ENCODE measurements around the gene CCNY.
"Not testable (repeated sequence)": the region's sequence is repeated elsewhere in the genome, so short reads cannot be mapped to it uniquely, and the experiment has no call there.

The CCNY gene

GRCh38 chr10:35520996-35521395 is 184.7 kb downstream of the CCNY start:
- H3K36me3 Mint-ChIP-seq: no peaks in the 10 kb centered on the region
- H3K4me3 Mint-ChIP-seq: no peak overlapping the region
- CTCF ChIA-PET: interaction anchor here (1.5 kb wide), 1 partner anchor 10 kb away, joined by 3 read pairs; no protein-coding TSS in a partner anchor
- H3K27ac Mint-ChIP-seq: no peak overlapping the region
- H3K27me3 Mint-ChIP-seq: no peaks in the 10 kb centered on the region
- H3K9me3 Mint-ChIP-seq: no peaks in the 10 kb centered on the region
- DNase-seq: no peak
- H3K4me1 Mint-ChIP-seq: peaks cover 4% of the 10 kb centered on the region

DNA sequence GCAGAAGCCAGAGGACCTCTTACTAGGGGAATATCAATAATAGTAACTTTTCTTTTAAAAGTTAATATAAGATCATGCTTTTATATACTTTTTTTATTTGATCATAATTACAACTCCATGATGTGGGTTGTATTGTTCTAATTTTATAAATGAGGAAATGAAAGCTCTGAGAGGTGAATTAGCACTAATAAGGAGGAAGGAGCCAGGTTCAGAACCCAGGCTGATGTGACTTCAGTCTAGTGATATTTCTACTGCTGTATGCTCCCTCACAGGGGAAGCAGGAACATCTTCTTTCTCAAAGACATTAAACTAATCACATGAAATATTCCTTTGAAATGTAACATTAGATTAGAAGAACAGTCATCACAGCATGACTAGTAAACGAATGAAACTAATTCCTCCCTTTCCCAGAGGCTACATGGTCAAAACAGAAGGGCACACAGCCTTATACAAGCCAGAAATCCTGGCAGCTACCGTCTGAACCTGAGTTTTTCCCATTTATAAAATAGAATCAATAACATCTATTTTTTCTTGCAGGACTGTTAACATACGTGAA is 187.4 kb downstream of the CCNY start:
- CTCF ChIA-PET: interaction anchor here (1.6 kb wide), 1 partner anchor 284 kb away, joined by 3 read pairs; no protein-coding TSS in a partner anchor
- no peak overlapping the region for H3K4me3 Mint-ChIP-seq
- no peaks in the 10 kb centered on the region for H3K27me3 Mint-ChIP-seq
- H3K9me3 Mint-ChIP-seq: no peaks in the 10 kb centered on the region
- no peak overlapping the region for H3K27ac Mint-ChIP-seq
- H3K4me1 Mint-ChIP-seq: no peaks in the 10 kb centered on the region
- no peaks in the 10 kb centered on the region for H3K36me3 Mint-ChIP-seq
- no peak for DNase-seq

DNA sequence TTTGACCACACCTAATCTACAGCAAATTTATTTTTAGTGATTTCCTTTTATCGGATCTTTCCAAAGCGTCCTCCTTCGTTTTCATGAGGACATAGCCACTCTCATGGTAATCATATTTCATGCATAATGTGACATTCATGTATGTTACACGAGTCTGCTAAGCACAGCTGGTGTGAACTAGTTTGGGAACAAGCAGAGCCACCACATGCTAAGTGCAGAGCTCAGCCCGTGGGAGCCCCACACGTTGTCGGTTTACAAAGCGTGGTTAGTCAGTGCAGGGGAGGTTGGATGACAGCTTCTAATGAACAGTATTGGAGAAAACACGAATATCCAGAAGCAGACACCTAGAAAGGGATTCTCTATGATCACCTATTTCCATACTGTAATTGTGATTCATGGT is 190.4 kb downstream of the CCNY start:
- Mint-ChIP-seq H3K4me1 (no peaks in the 10 kb centered on the region), H3K27me3 (no peaks in the 10 kb centered on the region), H3K36me3 (peaks cover 17% of the 10 kb centered on the region), H3K4me3 (no peak overlapping the region), H3K27ac (no peak overlapping the region), H3K9me3 (no peaks in the 10 kb centered on the region)
- DNase-seq: no peak
- CTCF ChIA-PET: interaction anchor here (2.3 kb wide), 1 partner anchor 36 kb away, joined by 6 read pairs; no protein-coding TSS in a partner anchor

GRCh38 chr10:35532141-35532540 is 195.8 kb downstream of the CCNY start:
- no peak for DNase-seq
- H3K27ac Mint-ChIP-seq: no peak overlapping the region
- peaks cover 66% of the 10 kb centered on the region for H3K36me3 Mint-ChIP-seq
- no peaks in the 10 kb centered on the region for H3K27me3 Mint-ChIP-seq
- H3K4me3 Mint-ChIP-seq: no peak overlapping the region
- peaks cover 19% of the 10 kb centered on the region for H3K9me3 Mint-ChIP-seq
- CTCF ChIA-PET: no interaction called here
- peaks cover 2% of the 10 kb centered on the region for H3K4me1 Mint-ChIP-seq

GRCh38 chr10:35533565-35533964 is 197.3 kb downstream of the CCNY start:
- Mint-ChIP-seq H3K36me3 (peaks cover 78% of the 10 kb centered on the region), H3K9me3 (peaks cover 24% of the 10 kb centered on the region), H3K27me3 (no peaks in the 10 kb centered on the region), H3K4me1 (peaks cover 2% of the 10 kb centered on the region), H3K4me3 (no peak overlapping the region), H3K27ac (no peak overlapping the region)
- CTCF ChIA-PET: no interaction called here
- DNase-seq: no peak

- no peaks in the 10 kb centered on the region for H3K27me3 Mint-ChIP-seq
- peaks cover 26% of the 10 kb centered on the region for H3K9me3 Mint-ChIP-seq
- CTCF ChIA-PET: no interaction called here
- H3K4me1 Mint-ChIP-seq: peaks cover 5% of the 10 kb centered on the region
- no peak overlapping the region for H3K27ac Mint-ChIP-seq
- no peak overlapping the region for H3K4me3 Mint-ChIP-seq
- peaks cover 83% of the 10 kb centered on the region for H3K36me3 Mint-ChIP-seq
- DNase-seq: no peak
These were observed 198.8 kb downstream of the CCNY start for GRCh38 chr10:35535136-35535535.

DNA sequence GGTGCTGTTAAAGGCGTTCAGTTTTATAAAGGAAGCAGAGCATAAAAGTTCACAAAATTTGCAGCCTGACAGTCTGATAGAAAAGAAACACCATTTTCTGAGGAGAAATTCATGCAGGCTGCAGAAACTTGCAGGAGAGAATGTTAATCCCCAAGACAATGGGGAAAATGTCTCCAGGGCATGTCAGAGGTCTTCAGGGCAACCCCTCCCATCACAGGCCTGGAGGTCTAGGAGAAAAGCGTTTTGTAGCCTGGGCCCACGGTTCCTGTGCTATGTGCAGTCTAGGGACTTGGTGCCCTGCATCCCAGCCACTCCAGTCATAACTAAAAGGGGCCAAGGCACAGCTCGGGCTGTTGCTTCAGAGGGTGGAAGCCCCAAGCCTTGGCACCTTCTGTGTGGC is 200.5 kb downstream of the CCNY start:
- CTCF ChIA-PET: no interaction called here
- Mint-ChIP-seq H3K4me3 (no peak overlapping the region), H3K36me3 (peaks cover 78% of the 10 kb centered on the region), H3K9me3 (peaks cover 26% of the 10 kb centered on the region), H3K27me3 (no peaks in the 10 kb centered on the region), H3K4me1 (peaks cover 19% of the 10 kb centered on the region), H3K27ac (no peak overlapping the region)
- DNase-seq: no peak

DNA sequence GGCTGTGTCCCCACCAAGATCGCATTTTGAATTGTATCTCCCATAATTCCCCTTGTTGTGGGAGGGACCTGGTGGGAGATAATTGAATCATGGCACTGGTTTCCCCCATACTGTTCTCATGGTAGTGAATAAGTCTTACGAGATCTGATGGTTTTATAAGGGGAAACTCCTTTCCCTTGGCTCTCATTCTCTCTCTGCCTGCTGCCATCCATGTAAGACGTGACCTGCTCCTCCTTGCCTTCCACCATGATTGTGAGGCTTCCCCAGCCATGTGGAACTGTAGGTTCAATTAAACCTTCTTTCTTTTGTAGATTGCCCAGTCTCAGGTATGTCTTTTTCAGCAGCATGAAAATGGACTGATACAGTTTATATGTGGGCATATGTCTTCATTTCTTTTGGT is 201.6 kb downstream of the CCNY start:
- H3K9me3 Mint-ChIP-seq: peaks cover 28% of the 10 kb centered on the region
- peaks cover 78% of the 10 kb centered on the region for H3K36me3 Mint-ChIP-seq

GRCh38 chr10:35540296-35541164 is 204.2 kb downstream of the CCNY start:
- peaks cover 61% of the 10 kb centered on the region for H3K36me3 Mint-ChIP-seq
- peaks cover 24% of the 10 kb centered on the region for H3K4me1 Mint-ChIP-seq
- CTCF ChIA-PET: interaction anchor here (0.7 kb wide), 1 partner anchor 22 kb away, joined by 3 read pairs; no protein-coding TSS in a partner anchor
- peak overlapping the region; percentile 67 for H3K27ac Mint-ChIP-seq
- H3K27me3 Mint-ChIP-seq: no peaks in the 10 kb centered on the region
- no peak for DNase-seq
- peaks cover 20% of the 10 kb centered on the region for H3K9me3 Mint-ChIP-seq
- no peak overlapping the region for H3K4me3 Mint-ChIP-seq

More for the DNA sequence above, 201.6 kb downstream of the CCNY start:
- H3K4me3 Mint-ChIP-seq, H3K27me3 Mint-ChIP-seq, DNase-seq, CTCF ChIA-PET, H3K27ac Mint-ChIP-seq: not testable (repeated sequence)
- peaks cover 26% of the 10 kb centered on the region for H3K4me1 Mint-ChIP-seq

- no peak overlapping the region for H3K27ac Mint-ChIP-seq
- peaks cover 50% of the 10 kb centered on the region for H3K36me3 Mint-ChIP-seq
- H3K4me3 Mint-ChIP-seq: no peak overlapping the region
- H3K4me1 Mint-ChIP-seq: peaks cover 24% of the 10 kb centered on the region
- no peaks in the 10 kb centered on the region for H3K27me3 Mint-ChIP-seq
- H3K9me3 Mint-ChIP-seq: peaks cover 10% of the 10 kb centered on the region
- CTCF ChIA-PET: interaction anchor here (0.7 kb wide), 1 partner anchor 446 kb away, joined by 3 read pairs; no protein-coding TSS in a partner anchor
- DNase-seq: no peak
These were observed 205.4 kb downstream of the CCNY start for GRCh38 chr10:35541720-35542119.

DNA sequence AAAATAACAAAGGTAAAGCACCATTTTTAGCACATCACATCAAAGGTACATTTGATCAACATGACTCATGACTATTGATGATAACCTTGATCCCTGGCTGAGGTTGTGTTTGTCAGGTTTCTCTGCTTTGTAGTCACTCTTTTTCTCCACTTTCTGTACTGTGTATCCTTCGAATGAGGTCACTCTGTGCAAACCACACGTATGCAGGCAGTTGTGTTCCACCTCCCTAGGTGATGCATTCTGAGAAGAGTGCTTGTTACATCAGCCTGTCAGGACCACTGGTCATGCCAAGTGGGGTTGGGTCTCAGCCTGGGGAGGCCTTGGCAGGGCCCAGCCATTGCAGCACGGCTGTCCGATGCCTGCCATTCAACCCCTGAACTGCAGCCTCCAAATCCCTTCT is 206.0 kb downstream of the CCNY start:
- CTCF ChIA-PET: interaction anchor here (1.3 kb wide), 1 partner anchor 20 kb away, joined by 4 read pairs; no protein-coding TSS in a partner anchor
- H3K9me3 Mint-ChIP-seq: peaks cover 9% of the 10 kb centered on the region
- H3K4me1 Mint-ChIP-seq: peaks cover 24% of the 10 kb centered on the region
- H3K36me3 Mint-ChIP-seq: peaks cover 46% of the 10 kb centered on the region
- no peaks in the 10 kb centered on the region for H3K27me3 Mint-ChIP-seq
- no peak overlapping the region for H3K4me3 Mint-ChIP-seq
- H3K27ac Mint-ChIP-seq: no peak overlapping the region
- DNase-seq: no peak

- H3K4me3 Mint-ChIP-seq: no peak overlapping the region
- CTCF ChIA-PET: no interaction called here
- H3K27me3 Mint-ChIP-seq: no peaks in the 10 kb centered on the region
- no peak for DNase-seq
- H3K9me3 Mint-ChIP-seq: peaks cover 2% of the 10 kb centered on the region
- no peak overlapping the region for H3K27ac Mint-ChIP-seq
- peaks cover 21% of the 10 kb centered on the region for H3K4me1 Mint-ChIP-seq
- peaks cover 29% of the 10 kb centered on the region for H3K36me3 Mint-ChIP-seq
These were observed 208.9 kb downstream of the CCNY start for GRCh38 chr10:35545079-35545657.

DNA sequence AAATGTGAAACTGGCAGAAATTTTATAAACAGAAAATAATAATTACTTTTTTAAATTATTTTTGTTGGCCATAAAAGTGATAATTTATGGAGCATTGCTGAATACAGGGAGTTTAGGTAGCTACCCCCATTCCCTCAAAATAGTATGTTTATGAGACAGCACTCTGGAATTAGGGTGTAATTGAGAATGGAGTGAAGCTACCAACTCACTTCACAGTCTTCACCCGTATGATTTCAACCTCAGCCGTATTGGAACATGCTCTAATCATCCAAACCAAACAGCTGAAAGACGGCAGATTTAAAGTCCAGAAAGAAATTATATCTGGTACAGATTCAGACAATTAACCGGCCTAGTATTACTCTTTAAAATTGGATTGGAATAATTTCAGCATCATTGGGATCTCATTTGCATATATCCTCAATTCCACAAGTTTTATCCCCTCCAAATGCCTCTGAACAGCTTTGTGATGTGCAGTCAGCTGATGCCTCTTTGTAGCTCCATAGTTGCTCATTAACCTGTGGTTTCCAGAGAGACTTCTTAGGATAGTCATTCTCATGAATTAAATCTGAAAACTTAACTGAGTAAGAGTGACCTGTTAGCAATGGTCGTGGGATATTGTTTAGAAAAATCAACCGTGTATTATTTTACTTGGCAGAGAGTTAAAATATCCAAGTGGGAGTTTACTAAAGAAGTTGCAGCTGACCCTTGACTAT is 209.7 kb downstream of the CCNY start:
- Mint-ChIP-seq H3K27me3 (no peaks in the 10 kb centered on the region), H3K4me3 (no peak overlapping the region), H3K36me3 (peaks cover 29% of the 10 kb centered on the region), H3K9me3 (peaks cover 2% of the 10 kb centered on the region), H3K27ac (no peak overlapping the region), H3K4me1 (peaks cover 13% of the 10 kb centered on the region)
- DNase-seq: no peak
- CTCF ChIA-PET: no interaction called here

- CTCF ChIA-PET: no interaction called here
- Mint-ChIP-seq H3K9me3 (peaks cover 2% of the 10 kb centered on the region), H3K27ac (no peak overlapping the region), H3K27me3 (no peaks in the 10 kb centered on the region), H3K4me1 (peaks cover 7% of the 10 kb centered on the region), H3K36me3 (peaks cover 25% of the 10 kb centered on the region), H3K4me3 (no peak overlapping the region)
- no peak for DNase-seq
These were observed 210.5 kb downstream of the CCNY start for GRCh38 chr10:35546824-35547225.

All from activated naive CD4-positive, alpha-beta T cell treated with anti-CD3 and anti-CD28 coated beads, Interleukin-2, amount 10 ng/mL, durations not matched to agents 7 days and 5 days (primary cell).